GM18873 (cell line): ENCODE data around the gene IFT80.

Source experiments
- ATAC-seq: cut with Tn5 transposase; IDR thresholded peaks from one replicate; pipeline ENCODE4 v1.9.1; 2021; ENCODE audit warnings: mild to moderate bottlenecking, moderate library complexity, moderate number of reproducible peaks; ENCODE audit not compliant: unreplicated experiment, low FRiP score

IFT80 gene

GRCh38 chr3:160399125-160400029 is at the start of gene IFT80, which contains the start of gene SMC4:
Gene IFT80 (minus strand): TSS chr3:160399225. CDS start chr3:160384600, 14,625 bp downstream.
Gene SMC4 (plus strand): TSS chr3:160399650. CDS start chr3:160400827, 1,177 bp downstream.
- peak; percentile 95 for ATAC-seq

DNA sequence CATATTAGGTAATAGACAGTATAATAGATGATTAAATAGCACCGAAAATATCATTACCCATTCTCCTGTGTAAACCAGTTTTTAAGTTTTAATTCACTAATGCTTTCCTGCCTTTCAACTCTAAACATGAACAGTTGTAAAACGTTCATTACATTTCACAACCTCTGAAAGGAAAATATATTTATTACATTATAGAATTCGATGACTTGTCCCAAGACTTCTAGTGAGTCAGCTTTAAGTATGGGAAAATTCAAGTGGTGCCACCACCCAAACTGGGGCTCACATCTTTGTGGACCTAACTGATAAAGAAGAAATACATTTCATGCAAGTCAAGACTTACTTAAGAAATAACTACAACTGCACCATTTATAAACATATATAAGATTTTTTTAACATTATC is 48.5 kb upstream of the IFT80 start:
- no peak for ATAC-seq

DNA sequence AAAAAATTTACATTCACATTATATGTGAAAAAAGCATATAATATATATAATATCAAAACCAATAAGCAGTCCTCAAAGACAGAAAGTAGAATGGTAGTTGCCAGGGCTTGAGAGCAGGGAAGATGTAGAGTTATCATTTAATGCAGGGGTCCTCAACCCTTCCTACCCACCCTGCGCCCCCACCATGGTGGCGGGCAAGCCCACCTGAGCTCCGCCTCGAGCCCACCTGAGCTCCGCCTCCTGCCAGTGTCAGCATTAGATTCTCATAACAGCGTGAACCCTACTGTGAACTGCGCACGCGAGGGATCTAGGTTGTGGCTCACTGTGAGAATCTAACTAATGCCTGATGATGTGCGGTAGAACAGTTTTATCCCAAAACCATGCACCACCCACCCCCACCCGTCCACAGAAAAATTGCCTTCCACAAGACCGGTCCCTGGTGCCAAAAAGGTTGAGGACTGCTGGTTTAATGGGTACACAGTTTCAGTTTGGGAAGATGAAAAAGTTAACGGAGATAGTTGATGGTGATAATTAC is 47.6 kb upstream of the IFT80 start:
- no peak for ATAC-seq

GRCh38 chr3:160445854-160446253 is 46.8 kb upstream of the IFT80 start:
- no peak for ATAC-seq

DNA sequence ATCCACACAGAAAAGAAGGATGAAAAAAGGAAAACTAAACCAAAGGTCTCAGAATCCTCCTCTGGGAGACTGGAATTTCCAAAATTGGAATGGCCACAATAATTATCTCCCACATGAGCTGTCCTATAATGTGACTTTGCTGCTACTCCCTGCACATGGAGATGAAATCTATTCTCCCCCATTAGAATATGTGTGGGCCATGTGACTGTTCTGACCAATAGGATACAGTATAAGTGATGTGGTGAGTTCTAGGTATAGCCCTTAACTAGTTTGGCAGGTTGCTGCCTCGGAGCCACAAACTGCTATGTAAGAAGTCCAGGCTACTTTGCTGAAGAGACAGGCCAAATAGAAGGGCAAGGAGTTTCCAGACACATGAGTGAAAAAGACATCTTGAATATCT is 45.4 kb upstream of the IFT80 start:
- ATAC-seq = no peak

DNA sequence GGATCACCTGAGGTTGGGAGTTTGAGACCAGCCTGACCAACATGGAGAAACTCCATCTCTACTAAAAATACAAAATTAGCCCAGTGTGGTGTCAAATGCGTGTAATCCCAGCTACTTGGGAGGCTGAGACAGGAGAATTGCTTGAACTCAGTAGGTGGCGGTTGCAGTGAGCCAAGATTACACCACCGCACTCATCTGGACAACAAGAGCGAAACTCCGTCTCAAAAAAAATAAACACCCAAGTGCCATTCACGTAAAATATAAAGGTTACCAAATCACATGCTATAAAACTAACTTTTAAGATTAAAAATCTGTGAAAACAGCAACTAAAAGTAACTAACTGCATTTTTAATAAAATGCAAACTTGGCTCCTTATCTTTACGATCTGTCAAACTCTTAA is 41.7 kb upstream of the IFT80 start:
- no peak for ATAC-seq

DNA sequence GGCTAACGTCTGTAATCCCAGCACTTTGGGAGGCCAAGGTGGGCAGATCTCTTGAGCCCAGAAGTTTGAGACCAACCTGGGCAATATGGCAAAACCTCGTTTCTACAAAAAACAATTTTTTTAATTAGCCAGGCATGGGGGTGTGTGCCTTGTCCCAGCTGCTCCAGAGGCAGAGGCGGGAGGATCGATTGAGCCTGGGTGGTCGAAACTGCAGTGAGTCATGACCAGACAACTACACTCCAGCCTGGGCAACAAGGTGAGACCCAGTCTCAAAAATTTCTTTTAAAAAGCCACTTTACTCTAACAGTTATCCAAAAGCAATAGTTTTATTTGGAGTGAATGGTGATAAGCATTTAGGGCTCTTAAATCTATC is 38.0 kb upstream of the IFT80 start:
- no peak for ATAC-seq

- ATAC-seq = no peak
Measured at GRCh38 chr3:160435747-160436146, 36.7 kb upstream of the IFT80 start.

- no peak for ATAC-seq
Measured at GRCh38 chr3:160435095-160435494, 36.1 kb upstream of the IFT80 start.

DNA sequence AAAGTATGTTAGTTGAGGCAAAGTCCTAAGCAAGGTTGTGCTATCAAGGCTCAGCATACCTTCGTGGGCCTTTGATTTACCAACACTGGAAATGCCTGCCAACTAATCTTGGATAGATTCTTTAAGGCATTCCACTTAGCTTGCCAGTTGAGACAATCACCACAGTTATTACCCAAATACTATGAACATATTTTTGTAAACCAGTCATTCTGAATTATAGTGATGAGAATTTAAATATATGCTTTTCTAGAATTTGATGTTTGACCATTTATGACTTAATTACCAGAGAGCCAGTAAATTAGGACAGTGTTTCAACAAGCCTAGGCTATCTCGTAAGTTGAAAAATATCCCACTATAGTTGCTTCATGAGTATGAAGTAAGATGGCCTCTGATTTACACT is 35.0 kb upstream of the IFT80 start:
- ATAC-seq = no peak

GRCh38 chr3:160427832-160428424 is 28.9 kb upstream of the IFT80 start:
- ATAC-seq = no peak

DNA sequence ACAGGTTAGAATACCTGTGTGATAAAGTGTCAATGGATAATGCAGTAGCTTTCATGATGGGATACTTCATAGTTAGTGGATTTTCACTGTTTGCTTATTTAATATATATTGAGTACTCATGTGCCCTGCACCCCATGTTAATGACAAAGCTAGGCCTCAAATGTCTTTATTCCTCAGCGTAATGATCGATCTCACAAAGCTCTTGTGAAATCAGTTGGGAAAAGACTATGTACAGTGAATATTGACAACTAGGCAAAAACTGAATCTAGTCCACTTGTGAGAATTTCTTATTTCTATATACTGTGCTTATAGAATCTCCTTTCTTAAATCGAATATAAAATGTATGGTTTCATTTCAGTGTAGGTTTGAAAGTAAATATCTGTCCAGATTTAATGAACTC is 18.3 kb upstream of the IFT80 start:
- no peak for ATAC-seq

DNA sequence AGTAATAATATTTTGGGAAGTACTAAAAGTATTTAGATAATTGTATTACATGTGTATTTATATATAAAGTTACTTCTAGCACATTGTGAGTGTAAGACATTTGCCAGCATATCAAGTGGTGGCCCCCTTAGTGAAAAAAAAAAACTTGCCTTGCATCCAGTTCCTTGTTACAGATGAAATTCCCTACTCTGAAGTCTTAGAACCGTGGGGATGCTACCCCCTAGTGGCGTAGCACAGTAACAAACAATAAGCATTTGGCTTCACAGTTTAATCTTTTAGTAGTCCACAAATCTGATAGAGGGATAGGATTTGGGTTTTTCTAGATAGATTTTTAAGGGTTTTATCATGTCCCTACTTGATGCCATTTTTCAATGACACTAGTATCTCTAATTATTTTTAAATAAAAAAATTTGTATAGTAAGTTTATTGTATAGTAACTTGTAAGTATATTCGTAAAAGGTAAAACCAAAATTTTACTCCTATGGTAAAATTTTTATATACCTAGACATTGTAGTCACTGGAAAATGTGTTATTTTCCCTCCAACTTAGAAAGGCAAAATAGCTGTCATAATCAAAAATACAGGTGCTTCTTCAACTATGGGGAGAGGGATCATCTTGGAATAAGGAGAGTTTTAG is 14.7 kb upstream of the IFT80 start:
- peak; percentile 64 for ATAC-seq

DNA sequence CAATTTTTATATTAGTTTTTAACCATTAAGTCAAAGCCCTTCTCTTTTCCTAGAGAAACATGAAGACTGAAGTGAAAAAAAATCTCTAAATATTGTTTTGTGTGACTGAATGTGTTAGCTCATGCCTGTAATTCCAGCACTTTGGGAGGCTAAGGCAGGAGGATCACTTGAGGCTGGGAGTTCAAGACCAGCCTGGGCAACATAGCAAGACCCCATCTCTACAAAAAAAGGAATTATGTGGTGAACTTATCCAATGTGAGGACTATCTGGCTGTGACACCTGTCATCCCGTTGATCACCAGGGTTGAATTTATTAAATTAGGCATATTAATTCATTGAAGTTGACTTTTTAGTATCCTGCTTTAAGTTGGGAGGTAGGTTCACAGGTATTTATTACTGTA is 13.5 kb upstream of the IFT80 start:
- no peak for ATAC-seq

DNA sequence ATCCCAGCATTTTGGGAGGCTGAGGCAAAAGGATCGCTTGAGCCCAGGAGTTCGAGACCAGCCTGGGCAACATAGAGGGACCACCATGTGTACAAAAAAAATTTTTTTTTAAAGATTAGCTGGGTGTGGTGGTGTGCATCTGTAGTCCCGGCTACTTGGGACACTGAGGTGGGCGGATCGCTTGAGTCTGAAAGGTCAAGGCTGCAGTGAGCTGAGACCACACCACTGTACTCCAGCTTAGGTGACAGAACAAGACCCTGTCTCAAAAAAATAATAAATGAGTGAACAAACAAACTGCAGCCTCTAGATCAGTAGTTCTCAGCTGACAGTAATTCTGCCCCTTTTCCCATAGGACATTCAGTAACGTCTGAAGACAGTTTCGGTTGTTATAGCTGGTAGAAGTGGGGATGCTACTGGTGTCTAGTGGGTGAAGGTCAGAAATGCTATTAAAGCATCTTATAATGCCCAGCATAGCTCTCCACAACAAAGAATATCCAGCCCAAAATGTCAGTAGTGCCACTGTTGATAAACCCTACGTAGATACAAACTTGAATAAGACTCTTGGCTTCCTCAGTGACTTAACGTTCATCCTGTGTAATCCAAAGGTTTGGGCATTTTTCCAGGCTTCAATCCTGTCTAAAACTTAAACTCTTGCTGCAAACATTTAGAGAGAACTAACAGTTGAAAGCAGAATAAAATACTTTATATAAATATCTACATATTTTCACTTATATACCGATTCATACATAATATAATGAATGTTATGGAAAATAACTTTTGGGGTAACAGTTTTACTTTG is 11.0 kb upstream of the IFT80 start:
- no peak for ATAC-seq

DNA sequence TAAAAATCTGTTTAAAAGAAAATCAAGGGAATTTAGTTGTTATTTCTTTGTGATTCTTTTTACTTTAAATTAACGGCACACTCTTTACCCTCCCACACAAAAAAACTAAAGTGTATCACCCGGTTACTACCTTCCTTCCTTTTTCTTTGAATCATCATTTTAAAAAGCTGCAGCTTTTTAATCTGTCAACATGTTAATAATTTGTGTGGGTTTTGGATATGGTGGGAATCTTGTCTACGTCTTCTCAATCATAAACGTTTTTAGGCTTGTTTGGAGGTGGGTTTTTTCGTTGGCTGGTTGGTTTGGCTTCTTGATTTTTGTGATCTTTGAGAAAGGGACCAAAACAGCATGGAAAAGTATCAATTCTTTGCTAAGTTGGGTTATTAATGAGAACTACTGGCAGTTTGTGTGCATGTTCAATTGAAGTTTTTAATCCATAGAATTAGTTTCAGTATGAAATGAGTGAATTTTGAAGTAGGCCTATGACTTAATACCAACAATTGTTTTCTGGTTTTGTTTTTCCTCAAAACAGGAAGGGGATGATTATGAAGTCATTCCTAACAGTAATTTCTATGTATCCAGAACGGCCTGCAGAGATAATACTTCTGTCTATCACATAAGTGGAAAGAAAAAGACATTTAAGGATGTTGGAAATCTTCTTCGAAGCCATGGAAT is 4.9 kb upstream of the IFT80 start:
- no peak for ATAC-seq

DNA sequence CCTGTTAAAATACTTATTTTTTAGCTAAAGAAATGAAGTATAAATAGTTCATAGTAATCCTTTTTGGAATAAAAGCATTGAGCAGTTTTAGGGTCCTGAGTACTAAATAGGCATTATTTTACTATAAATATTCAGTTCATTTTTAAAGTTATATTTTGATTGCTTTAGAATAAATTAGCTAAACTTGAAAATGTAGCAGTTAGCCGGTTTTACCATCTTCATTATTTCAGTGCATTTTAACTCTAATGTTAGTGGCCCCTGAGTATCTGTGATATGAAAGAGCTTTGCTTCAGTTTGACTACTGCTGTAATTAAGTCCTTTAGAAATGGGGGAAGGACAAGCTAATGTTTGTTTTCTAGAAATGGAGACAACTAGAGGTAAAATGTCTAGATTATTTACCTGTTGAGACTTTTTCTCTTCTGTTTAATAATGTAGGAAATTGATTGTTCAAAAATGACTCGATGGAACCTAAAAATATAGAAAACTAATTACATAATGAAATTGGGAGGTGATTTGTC is 4.1 kb upstream of the IFT80 start:
- ATAC-seq = no peak

DNA sequence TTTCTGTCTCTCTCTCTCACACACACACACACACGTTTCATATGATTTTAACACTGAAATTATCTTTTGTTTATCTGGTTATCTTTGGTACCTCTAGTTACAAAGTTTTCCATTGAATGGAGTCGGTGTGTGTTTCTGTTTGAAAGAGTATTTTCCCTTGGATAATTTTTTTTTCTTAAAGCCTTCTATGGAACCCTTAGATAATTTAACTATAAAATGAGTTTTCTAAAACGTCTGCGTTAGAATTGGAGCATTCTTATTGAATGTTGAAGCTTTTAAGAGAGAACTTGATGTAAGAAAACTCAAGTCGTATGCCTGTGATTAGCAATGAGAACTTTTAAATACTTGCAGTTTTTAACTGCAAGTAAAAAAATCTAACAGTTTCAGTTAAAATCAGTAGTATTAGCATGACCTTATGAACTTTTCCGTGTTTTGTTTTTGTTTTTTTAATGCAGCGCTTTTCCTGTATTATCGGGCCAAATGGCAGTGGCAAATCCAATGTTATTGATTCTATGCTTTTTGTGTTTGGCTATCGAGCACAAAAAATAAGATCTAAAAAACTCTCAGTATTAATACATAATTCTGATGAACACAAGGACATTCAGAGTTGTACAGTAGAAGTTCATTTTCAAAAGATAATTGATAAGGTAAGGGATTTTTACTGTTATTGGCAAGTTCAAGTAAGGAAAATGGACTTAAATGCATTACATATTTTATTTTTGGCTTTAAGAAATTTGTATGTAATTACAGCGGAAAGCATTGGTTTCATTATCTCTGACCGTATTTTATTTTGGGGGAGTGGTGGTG is 3.4 kb upstream of the IFT80 start:
- ATAC-seq = no peak
